Fibroblast of peridontal ligament (primary cell): ENCODE measurements around the gene SENP6.
A peak's percentile ranks its signal among the peaks of the same experiment; 100 is the strongest.
"Not testable (repeated sequence)": the region's sequence is repeated elsewhere in the genome, so short reads cannot be mapped to it uniquely, and the experiment has no call there.

ENCODE experiments used
- DNase-seq: peaks from one replicate; pipeline ENCODE4 v3.0.0-alpha.2; 2010; ENCODE audit errors: extremely low read depth

SENP6 gene

DNA sequence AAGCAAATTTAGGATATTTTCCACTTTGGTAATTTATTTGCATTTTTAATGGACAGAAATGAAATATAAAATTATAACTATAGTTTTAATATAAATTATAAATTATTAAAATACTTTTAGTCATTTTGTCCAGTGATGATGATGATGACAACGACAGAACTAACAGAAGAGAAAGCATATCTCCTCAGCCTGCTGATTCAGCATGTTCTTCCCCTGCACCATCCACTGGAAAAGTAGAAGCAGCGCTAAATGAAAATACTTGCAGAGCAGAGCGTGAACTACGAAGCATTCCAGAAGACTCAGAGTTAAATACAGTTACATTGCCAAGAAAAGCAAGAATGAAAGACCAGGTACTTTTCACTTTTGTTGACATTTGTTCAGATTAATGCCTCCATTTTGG is 64.9 kb downstream of the SENP6 start:
- DNase-seq: no peak

DNA sequence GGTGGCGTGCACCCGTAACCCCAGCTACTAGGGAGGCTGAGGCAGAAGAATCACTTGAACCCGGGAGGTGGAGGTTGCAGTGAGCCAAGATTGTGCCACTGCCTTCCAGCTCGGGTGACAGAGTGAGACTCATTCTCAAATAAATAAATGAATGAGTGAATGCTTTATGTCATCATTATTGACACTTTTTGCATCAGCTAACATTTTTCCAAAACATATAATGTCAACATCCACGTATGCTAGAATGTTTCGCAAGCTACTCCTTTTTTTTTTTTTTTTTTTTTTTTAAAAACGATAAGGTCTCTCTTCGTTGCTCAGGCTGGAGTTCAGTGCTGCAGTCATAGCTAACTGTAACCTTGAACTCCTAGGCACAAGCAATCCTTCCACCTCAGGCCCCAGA is 72.2 kb downstream of the SENP6 start:
- no peak for DNase-seq

DNA sequence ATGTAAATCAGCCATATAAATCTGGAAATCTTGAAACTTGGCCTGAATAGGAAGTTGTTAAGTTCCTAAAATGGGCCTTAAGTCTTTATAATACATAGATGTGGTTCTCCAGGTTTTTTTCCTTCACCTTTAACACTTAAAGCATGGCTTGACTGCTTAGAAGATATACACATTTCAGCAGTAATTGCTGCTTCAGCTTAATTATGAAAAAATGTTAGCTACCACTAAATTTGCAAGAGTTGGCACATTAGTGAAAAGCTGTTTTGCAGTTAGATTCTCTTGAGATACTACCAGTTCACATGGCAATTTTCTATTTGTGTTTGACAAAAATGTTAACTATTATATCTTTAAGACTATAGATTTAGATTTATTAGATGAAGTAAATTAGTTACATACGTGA is 74.7 kb downstream of the SENP6 start:
- no peak for DNase-seq

DNA sequence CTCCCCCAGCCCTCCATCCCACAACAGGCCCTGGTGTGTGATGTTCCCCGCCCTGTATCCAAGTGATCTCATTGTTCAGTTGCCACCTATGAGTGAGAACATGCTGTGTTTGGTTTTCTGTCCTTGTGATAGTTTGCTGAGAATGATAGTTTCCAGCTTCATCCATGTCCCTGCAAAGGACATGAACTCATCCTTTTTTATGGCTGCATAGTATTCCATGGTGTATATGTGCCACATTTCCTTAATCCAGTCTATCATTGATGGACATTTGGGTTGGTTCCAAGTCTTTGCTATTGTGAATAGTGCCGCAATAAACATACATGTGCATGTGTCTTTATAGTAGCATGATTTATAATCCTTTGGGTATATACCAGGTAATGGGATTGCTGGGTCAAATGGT is 80.9 kb downstream of the SENP6 start:
- DNase-seq: not testable (repeated sequence)

DNA sequence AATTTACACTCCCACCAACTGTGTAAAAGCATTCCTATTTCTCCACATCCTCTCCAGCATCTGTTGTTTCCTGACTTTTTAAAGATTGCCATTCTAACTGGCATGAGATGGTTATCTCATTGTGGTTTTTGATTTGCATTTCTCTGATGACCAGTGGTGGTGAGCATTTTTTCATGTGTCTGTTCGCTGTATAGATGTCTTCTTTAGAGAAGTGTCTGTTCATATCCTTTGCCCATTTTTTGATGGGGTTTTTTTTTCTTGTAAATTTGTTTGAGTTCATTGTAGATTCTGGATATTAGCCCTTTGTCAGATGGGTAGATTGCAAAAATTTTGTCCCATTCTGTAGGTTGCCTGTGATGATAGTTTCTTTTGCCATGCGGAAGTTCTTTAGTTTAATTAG is 81.3 kb downstream of the SENP6 start:
- not testable (repeated sequence) for DNase-seq

DNA sequence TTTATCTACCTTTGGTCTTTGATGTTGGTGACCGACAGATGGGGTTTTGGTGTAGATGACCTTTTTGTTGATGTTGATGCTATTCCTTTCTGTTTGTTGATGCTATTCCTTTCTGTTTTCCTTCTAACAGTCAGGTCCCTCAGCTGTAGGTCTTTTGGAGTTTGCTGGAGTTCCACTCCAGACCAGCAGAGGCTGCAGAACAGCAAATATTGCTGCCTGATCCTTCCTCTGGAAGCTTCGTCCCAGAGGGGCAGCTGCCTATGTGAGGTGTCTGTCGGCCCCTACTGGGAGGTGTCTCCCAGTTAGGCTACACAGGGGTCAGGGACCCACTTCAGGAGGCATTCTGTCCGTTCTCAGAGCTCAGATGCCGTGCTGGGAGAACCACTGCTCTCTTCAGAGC is 85.9 kb downstream of the SENP6 start:
- not testable (repeated sequence) for DNase-seq

DNA sequence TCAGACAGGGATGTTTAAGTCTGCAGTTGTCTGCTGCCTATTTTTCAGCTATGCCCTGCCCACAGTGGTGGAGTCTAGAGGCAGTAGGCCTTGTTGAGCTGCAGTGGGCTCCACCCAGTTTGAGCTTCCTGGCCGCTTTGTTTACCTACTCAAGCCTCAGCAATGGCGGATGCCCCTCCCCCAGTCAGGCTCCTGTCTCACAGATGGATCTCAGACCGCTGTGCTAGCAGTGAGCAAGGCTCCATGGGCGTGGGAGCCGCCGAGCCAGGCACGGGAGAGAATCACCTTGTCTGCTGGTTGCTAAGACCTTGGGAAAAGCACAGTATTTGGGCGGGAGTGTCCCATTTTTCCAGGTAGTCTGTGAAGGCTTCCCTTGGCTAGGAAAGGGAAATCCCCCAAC is 86.3 kb downstream of the SENP6 start:
- DNase-seq: not testable (repeated sequence)

DNA sequence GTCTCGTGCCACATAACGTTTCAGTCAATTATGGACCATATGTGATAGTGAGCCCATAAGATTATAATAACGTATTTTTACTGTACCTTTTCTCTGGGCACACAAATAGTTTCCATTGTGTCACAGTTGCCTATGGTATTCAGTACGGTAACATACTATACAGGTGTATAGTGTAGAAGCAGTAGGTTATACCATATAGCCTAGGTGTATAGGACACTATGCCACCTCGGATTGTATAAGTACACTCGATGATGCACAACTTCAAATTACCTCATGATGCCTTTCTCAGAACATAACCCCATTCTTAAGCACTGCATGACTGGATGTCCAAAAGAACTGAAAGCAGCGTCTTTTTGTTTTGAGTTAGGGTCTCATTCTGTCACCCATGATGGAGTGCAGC is 87.9 kb downstream of the SENP6 start:
- DNase-seq: no peak

DNA sequence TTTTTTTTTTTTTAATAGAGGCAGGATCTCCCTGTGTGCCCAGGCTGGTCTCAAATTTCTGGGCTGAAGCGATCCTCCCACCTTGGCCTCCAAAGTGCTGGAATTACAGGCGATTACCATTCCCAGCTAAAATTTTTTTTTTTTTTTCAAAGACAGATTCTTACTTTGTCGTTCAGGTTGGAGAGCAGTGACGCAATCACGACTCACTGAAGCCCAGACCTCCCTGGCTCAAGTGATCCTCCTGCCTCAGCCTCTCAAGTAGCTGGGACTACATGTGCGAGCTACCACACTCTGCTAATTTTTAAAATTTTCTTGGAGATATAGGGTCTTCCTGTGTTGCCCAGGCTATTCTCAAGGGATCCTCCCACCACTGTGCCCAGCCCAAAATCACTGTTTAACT is 89.3 kb downstream of the SENP6 start:
- DNase-seq: no peak

DNA sequence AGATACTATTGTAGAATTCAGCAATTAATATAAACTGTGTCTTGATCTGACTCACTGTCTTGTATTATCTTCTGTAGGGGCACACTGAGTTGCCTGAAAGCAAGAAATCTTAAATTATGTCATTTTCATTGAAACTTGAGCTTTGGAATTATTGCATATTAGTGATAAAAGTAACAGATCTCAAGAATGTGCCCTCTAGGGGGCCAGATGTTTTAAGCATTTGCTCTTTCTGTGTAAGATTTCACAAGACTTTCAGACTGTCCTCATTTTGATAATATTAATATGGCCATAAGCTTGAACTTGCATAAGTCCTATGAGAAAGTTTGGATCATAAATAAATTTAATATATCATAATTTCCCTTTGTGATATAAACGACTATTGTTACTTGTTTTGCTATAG is 91.9 kb downstream of the SENP6 start:
- peak; percentile 48 for DNase-seq

DNA sequence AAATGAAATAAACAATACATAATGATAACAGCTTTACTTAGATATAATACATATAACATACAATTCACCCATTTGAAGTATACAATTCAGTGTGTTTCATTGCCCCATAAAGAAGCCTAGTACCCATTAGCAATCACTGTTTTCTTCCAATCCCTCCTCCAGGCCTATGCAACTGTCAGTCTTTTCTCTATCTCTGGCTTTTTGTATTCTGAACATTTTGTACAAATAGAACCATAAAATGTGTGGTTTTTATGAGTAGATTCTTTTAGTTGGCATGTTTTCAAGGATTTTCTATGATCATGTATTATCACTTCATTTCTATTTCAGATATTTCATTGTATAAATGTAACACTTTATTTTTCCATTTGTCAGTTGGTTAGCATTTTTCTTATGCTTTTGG is 92.7 kb downstream of the SENP6 start:
- no peak for DNase-seq

DNA sequence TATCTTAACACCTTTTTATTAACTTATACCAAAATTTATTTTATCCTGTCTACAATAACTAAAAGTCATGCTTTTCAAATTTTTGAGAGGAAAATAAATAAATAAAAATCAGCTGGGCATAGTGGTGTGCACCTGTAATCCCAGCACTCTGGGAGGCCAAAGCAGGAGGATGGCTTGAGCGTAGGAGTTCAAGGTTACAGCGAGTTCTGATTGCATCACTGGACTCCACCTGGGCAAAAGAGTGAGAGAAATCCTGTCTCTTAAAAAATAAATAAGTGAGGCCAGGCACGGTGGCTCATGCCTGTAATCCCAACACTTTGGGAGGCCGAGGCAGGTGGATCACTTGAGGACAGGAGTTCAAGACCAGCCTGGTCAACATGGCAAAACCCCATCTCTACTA is 106.7 kb downstream of the SENP6 start:
- DNase-seq: not testable (repeated sequence)

DNA sequence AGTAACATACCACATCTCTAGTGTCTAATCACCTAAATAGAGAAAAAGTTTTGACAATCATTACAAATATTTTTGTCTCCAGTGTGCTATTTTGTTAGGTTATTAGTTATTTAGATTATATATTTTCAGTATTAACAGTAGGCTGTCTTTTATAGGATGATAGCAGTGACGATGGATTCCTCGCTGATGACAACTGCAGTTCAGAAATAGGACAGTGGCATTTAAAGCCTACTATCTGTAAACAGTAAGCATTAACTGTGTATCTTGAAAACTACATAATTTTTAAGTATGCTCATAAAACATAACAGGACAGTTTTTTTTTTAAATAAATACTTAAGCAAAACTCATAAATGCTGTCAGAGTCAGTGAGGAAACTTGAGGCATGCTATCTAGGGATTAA is 109.5 kb downstream of the SENP6 start:
- DNase-seq: no peak

DNA sequence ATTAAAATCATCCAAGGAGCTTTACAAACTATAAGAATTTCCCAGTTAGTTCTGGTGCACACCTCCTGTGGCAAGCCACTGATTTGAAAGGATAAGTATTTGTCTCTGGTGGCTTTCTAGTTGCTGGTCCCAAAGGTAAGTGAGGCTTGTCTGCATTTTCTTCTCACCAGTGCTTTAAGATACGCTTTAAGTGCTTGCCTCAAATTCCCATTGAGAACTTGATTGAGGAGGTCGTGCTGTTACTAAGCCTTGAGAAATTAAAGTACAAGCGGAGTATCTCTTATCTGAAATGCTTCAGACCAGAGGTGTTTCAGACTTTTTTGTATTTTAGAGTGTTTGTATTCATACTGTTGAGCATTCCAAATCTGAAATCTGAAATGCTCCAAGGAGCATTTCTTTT is 117.5 kb downstream of the SENP6 start:
- DNase-seq: no peak

DNA sequence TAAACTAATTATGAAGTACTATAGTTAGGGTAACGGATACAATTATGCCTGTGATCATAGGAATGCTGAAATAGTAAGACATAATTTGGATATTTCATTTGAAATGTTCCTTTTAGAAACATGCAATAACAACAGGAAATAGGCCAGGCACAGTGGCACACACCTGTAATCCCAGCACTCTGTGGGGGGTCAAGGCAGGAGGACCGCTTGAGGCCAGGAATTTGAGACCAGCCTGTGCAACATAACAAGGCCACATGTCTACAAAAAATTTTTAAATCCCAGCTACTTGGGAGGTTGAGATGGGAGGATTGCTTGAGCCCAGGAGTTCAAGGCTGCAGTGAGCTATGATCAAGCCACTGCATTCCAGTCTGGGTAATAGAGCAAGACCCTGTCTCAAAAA is 121.7 kb downstream of the SENP6 start:
- DNase-seq: no peak

DNA sequence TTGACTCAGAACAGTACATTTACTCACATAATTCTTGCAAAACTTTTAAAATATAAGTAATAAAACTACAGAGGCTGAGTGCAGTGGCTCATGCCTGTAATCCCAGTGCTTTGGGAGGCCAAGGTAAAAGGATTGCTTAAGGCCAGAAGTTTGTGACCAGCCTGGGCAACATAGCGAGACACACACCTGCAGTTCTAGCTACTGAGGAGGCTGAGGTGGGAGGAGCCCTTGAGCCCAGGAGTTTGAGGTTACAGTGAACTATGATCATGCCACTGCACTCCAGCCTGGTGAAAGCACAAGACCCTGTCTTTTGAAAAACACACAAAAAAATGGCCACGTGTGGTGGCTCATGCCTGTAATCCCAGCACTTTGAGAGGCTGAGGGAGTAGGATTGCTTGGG is 125.5 kb downstream of the SENP6 start:
- no peak for DNase-seq

DNA sequence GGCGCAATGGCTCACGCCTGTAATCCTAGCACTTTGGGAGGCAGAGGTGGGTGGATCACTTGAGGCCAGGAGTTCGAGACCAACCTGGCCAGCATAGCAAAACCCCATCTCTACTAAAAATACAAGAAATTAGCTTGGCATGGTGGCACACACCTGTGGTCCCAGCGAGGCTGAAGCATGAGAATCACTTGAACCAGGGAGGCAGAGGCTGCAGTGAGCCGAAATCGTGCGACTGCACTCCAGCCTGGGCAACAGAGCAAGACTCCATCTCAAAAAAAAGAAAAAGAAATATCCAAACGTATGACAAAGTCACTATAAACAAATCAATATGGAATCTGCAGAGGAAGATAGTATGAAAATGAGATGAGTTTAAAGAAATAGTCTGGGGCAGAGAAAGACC is 129.3 kb downstream of the SENP6 start:
- DNase-seq: not testable (repeated sequence)

DNA sequence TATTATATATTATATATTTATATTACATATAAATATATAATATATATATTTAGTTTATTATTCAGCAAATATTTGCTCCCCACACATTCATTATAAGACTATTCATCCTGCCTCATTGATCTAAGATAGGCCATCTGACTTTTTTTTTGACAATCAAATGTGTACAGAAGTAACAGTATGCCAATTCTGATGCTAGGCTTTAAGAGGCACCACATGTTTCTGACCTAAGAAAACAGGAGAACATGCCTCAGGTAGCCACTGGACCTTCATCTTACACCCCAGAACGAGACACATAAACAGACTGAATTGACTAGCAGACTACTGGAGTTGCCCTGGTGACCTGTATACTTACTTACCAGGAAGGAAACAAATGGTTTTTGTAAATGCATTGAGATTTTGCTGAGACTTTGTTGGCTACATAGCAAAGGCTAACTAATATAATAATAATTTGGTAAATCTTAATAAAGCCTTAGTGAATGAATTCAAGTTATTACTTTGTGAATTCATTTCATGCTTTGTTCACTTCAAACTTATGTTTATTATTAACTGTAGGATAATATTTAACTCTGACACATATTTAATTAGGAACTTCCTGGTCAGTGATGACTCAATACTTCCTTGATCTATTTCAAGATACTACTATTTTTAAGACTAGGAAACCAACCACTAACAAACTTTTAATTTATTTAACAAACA is 134.0 kb downstream of the SENP6 start:
- DNase-seq: peak; percentile 20

DNA sequence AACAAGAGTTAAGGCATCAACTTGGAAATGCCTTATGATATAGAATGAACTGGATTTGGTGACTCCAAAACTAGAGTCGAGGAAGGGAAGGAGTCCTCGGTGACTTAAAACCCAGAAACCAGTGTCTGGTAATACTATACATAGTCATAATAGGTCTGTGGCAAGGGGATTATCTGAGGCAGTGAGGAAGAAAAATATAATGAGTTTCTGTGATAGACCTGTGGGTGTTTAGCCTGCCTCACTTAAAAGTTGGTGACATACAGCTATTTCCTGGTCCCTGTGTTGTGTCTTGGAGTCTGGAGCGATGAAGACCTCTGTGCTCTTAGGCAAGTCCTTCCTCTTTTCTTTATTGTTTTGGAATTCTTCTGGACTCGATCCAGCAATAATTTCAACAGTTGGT is 142.3 kb downstream of the SENP6 start:
- DNase-seq: no peak

DNA sequence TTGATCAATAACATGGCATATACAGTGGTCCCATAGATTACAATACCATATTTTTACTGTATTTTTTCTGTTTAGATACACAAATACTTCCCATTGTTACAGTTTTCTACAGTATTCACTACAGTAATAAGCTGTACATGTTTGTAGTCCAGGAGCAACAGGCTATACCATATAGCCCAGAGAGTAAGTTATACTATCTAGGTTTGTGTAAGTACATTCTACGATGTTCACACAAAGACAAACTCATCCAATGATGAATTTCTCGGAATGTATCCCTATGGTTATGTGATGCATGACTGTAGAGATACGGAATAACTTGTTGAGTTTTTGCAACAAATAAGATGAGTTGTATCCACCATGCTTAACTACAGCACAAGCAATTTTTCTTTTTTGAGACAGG is 143.7 kb downstream of the SENP6 start:
- DNase-seq: no peak

DNA sequence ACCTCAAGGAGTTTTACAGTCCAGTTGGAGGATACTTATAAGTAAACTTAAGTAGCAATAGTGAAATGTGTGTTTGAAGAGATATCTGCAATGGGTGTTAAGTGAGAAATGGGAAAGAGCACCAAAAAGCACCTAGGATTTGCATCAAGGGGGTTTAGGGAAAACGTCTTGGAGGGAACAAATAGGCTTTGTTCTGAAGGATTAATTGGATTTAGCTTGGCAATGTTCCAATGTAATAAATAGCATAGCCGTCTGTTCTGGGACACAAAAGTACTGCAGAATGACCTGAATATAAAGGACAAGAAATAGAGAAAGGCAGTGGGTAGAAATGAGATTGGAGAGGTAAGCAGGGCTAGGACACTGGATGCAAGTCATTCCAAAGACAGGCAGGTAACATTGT is 144.5 kb downstream of the SENP6 start:
- DNase-seq: no peak

DNA sequence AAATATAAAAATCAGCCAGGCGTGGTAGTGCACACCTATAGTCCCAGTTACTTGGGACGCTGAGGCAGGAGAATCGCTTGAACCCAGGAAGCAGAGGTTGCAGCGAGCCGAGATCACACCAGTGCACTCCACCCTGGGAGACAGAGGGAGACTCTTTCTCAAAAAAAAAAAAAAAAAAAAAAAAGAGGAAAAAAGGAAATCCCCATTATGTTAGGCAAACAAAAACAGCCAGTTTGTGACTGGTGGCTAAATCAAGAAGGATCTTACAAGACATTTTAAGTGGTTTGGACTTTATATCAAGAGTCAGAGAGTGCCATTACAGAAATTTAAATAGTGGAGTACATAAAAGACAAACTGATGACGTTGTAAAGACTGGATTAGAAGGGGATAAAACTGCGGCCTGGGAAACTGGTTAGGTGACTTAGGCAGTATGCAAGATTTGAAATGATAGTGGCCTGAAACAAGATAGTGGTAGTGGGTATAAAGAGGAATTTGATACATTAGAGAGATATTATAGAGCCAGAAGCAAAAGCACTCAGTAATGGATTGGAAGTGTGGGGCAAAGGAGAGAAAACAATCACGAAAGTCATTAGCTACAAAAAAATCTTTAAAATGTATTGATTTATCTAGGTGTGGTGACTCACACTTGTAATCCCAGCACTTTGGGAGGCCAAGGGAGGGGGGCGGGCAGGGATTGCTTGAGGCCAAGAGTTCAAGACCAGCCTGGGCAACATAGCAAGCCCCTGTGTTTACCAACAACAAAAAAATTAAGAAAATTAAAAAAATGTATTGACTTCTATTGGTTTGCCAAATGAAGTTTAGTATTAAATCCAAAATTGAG is 145.7 kb downstream of the SENP6 start:
- DNase-seq: no peak

DNA sequence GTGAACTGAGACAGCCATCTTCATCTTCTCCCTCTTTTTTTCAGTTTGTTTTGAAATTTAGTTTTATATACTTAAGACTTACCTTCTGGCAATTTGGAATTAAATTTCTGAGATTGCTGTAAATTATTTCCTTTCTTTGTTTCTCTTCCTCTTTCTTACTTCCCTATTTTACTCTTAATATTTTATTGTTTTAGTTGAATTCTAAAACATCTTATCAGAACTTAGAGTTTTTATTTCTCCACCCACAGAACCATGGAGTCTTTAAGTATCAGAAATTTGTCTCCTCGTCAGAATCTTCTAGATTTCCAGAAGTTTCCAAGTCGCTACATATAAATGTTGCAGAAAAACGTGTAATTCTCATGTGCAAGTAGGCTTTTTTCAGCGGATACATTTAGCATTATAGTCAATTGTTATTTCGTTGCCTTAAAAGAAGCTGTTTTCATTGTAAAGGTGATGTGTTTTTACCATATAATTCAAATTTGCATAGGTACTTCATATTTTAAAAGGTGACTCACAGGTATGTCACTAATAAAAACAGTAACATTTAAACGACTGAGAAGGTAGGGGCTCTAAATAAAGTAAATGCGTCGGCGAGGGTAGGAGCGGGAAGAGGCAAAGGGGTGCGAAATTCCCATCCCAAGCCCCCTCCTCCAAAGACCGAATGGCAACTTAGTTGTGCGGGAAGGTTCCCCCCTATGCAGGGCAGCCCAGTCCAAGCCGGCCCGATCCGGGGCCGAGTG is 146.5 kb downstream of the SENP6 start:
- no peak for DNase-seq
